Measurements from ENCODE around the gene VPS33B.
A peak's percentile ranks its signal among the peaks of the same experiment; 100 is the strongest.

The VPS33B gene

DNA sequence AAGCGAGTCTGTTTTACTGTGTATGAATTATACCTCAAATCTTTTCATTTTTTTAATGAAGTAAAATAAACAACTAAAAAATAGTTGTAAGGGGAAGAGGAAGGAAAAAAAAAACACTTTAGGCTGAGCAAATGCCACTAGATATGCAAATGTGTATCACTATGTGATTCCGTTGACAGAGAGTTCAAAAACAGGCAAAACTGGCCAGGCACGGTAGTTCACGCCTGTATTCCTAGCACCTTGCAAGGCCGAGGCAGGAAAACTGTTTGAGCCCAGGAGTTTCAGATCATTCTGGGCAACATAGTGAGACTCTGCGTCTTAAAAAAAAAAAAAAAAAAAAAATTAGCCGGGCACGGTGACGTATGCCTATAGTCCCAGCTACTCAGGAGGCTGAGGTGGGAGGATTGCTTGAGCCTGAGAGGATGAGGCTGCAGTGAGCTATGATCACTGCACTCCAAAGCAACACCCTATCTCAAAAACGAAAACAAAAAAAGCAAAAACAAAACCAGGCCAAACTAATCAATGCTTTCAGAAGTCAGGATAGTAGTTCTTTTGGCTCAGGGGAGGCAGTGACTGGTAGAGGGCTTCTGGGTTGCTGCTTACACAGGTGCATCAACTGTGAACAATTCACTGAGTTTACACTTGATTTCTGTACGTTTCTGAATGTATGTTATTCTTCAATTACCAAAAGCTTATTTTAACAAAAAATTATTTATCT is 35.4 kb downstream of the VPS33B start:
- TF ChIP-seq, protein P1, sequence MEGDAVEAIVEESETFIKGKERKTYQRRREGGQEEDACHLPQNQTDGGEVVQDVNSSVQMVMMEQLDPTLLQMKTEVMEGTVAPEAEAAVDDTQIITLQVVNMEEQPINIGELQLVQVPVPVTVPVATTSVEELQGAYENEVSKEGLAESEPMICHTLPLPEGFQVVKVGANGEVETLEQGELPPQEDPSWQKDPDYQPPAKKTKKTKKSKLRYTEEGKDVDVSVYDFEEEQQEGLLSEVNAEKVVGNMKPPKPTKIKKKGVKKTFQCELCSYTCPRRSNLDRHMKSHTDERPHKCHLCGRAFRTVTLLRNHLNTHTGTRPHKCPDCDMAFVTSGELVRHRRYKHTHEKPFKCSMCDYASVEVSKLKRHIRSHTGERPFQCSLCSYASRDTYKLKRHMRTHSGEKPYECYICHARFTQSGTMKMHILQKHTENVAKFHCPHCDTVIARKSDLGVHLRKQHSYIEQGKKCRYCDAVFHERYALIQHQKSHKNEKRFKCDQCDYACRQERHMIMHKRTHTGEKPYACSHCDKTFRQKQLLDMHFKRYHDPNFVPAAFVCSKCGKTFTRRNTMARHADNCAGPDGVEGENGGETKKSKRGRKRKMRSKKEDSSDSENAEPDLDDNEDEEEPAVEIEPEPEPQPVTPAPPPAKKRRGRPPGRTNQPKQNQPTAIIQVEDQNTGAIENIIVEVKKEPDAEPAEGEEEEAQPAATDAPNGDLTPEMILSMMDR (IDR thresholded peaks at IDR 0.05; ENCODE audit: insufficient read depth, low read depth, low read length, missing control alignments), result no peak
- DNase-seq (ENCODE audit: low read depth), result peak; percentile 68
- H3K4me3 ChIP-seq (ENCODE audit: low read depth, low read length), result peak overlapping the region; percentile 25

DNA sequence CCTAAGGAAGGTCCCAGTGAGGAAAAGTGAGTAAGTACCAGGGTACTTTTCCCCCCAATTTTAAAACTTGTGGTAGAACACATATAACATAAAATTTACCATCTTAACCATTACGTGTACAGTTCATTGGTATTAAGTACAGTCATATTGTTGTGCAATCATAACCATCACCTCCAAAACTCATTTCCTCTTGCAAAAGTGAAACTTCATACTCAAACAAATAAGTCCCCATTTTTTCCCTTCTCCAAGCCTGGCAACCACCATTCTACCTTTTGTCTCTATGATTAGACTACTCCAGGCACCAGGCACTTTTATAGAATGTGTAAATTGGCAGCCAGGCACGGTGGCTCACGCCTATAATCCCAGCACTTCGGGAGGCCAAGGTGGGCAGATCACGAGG is 40.3 kb downstream of the VPS33B start:
- TF ChIP-seq, protein P1 (IDR thresholded peaks at IDR 0.05; ENCODE audit: insufficient read depth, low read depth, low read length, missing control alignments), result no peak
- H3K4me3 ChIP-seq (ENCODE audit: low read depth, low read length), result no peak overlapping the region
- DNase-seq (ENCODE audit: low read depth), result peak; percentile 53

DNA sequence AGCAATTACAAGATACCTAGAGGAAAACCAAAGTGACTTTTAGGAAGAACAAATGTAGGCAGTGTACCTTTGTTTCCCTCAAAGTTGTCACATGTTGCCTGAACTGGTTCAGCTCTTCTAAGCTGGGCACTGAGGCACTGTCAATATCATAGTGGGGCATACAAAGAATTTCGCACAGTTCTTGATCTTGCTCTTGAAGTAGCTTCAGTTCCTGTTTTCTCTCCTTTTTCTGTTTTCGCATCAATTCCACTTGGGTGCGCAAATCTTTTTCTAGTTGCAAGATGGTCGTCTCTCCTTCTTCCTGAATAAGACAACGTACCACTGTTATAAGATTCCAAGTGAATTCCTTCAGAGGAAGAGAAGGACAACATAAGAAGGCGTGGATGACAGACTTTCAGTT is 40.7 kb downstream of the VPS33B start:
- TF ChIP-seq, protein P1 (IDR thresholded peaks at IDR 0.05; ENCODE audit: insufficient read depth, low read depth, low read length, missing control alignments), result no peak
- DNase-seq (ENCODE audit: low read depth), result peak; percentile 72
- H3K4me3 ChIP-seq (ENCODE audit: low read depth, low read length), result no peak overlapping the region

DNA sequence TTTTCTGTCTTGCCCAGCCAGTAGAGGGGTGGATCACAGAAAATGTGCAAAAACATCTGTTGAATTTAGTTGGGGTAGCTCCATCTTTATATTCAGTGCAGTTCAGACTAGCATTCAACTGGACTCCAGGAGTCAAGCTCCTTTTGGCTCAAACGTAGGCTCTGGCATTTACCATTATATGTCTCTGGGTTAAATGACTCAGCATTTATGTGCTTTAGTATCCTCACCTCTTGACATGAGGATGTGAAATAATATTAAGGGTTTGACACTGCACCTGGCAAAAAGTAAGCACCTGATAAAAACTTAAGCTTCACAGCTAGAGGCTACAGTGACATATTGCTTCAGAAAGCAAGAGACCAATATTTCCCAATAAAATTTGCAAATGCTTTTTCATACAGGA is 42.8 kb downstream of the VPS33B start:
- TF ChIP-seq, protein P1 (IDR thresholded peaks at IDR 0.05; ENCODE audit: insufficient read depth, low read depth, low read length, missing control alignments), result no peak
- no peak for DNase-seq (ENCODE audit: low read depth)

DNA sequence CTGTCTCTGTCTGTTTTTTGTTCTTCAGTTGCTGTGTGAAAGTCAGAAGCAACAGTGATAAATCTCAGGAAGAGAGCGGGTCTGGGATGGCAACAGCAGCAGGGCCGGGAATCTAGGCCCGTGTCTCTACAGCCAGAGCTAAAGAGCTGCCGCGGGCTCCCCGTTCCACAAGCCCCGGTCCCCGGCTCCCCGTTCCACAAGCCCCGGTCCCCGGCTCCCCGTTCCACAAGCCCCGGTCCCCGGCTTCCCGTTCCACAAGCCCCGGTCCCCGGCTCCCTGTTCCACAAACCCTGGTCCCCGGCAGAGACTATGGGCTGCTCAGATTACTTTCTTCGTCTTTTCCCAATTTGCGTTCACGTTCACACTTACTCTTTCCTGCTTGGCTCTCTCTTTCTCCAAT is 48.2 kb downstream of the VPS33B start:
- no peak overlapping the region for H3K4me3 ChIP-seq (ENCODE audit: low read depth, low read length)
- no peak for DNase-seq (ENCODE audit: low read depth)
- TF ChIP-seq, protein P1 (IDR thresholded peaks at IDR 0.05; ENCODE audit: insufficient read depth, low read depth, low read length, missing control alignments), result no peak

More for the DNA sequence above, 42.8 kb downstream of the VPS33B start:
- no peak overlapping the region for H3K4me3 ChIP-seq (ENCODE audit: low read depth, low read length)

DNA sequence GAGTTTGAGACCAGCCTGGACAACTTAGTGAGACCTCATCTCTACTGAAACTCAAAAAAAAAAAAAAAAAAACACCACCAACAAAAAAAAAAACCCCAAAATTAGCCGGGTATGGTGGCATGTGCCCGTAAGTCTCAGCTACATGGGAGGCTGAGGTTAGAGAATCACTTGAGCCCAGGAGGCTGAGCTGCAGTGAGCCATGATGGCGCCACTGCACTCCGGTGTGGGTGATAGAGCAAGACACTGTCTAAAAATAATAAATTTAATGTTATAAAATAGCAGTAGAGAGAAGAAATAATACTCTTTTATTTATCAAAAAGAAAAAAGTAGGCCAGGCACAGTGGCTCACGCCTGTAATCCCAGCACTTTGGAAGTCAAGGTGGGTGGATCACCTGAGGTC is 50.3 kb downstream of the VPS33B start:
- H3K4me3 ChIP-seq (ENCODE audit: low read depth, low read length), result no peak overlapping the region
- TF ChIP-seq, protein P1 (IDR thresholded peaks at IDR 0.05; ENCODE audit: insufficient read depth, low read depth, low read length, missing control alignments), result no peak
- no peak for DNase-seq (ENCODE audit: low read depth)

DNA sequence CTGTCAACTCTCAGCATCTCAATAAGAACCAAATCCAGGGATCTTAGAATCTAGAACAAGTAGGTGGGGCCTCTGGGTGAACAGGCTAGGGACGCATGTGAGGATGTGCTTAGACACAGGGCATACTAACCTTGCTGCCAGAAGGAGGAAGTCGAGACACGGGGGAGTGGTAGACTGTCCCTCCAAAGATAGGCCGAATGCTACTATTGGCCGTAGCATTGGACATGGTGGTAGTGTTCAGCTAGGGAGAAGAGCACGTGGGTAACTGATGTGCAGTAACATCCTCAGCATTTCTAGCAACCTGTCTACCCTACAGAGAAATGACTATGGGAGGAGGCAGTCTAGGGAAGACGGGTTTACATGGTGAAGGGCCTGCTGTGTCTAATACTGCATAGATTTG is 52.1 kb downstream of the VPS33B start:
- H3K4me3 ChIP-seq (ENCODE audit: low read depth, low read length), result no peak overlapping the region
- no peak for DNase-seq (ENCODE audit: low read depth)
- TF ChIP-seq, protein P1 (IDR thresholded peaks at IDR 0.05; ENCODE audit: insufficient read depth, low read depth, low read length, missing control alignments), result no peak

Data from GM12865 (cell line).